ENCODE data around the gene SLC26A1. TPM values are rescaled to one million over a fixed set of nuclear protein-coding genes. Genes with fewer than 3 reads are reported as not detected.

The SLC26A1 gene, protein sequence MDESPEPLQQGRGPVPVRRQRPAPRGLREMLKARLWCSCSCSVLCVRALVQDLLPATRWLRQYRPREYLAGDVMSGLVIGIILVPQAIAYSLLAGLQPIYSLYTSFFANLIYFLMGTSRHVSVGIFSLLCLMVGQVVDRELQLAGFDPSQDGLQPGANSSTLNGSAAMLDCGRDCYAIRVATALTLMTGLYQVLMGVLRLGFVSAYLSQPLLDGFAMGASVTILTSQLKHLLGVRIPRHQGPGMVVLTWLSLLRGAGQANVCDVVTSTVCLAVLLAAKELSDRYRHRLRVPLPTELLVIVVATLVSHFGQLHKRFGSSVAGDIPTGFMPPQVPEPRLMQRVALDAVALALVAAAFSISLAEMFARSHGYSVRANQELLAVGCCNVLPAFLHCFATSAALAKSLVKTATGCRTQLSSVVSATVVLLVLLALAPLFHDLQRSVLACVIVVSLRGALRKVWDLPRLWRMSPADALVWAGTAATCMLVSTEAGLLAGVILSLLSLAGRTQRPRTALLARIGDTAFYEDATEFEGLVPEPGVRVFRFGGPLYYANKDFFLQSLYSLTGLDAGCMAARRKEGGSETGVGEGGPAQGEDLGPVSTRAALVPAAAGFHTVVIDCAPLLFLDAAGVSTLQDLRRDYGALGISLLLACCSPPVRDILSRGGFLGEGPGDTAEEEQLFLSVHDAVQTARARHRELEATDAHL
- under 1 TPM; 0.25 to 0.65 TPM for total RNA-seq

DNA sequence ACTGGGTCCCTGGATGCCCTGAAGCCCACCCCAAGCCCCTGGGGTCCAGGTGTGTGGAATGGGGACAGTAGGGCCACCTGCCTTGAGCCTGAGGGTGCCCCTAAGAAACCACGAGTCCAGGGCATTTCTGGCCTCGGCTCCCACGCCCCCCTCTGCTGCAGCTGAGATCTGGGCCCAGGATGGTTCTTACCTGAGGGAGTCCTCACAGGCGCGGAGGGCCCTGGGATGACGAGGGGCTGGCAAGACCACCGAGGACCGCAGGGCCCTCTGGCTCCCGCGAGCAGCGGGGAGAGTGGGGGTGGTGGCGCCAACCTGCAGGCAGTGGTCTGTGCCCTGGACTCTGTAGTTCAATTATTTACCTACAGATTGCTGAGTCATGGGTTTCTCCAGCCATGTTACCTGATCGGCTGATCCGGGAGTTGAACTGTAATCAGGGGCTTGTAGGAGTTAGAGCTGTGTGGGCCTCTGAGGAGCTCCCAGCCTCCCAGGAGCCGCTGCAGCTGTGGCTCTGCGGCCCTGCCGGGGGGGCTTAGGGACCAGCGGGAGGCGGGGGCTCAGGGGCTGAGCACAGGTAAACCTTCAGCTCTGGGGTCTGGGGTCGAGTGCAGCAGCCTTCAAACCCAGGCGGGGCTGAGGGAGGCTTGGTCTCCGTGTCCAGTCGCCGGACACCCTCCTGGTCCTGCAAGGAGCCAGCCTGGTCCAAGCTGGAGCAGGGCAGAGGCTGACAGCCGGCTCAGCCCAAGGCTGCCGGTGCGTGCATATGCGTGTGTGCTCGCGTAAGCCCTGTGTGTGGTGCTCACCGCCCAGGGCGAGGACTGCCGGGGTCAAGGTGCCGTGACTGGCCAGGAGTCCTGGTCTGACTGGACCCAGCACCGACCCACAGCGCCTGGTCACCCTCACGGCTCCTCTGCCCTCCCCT is at the start of gene SLC26A1:
SLC26A1 (minus strand) TSS at position 294 of the 919 bp plus-strand sequence. CDS start 1,701 bp downstream, outside the sequence.
- no peak within 1 kb of the TSS for H3K4me3 Mint-ChIP-seq
- no peaks in the 10 kb centered on the region for H3K36me3 Mint-ChIP-seq
- ATAC-seq (ENCODE audit: low read depth): no peak
- POLR2A ChIA-PET: no interaction called here
- peaks cover 10% of the 10 kb centered on the region for H3K27me3 Mint-ChIP-seq
- no peak for DNase-seq
- no peaks in the 10 kb centered on the region for H3K4me1 Mint-ChIP-seq
- H3K9me3 Mint-ChIP-seq: no peaks in the 10 kb centered on the region
- H3K27ac Mint-ChIP-seq: no peak within 1 kb of the TSS

DNA sequence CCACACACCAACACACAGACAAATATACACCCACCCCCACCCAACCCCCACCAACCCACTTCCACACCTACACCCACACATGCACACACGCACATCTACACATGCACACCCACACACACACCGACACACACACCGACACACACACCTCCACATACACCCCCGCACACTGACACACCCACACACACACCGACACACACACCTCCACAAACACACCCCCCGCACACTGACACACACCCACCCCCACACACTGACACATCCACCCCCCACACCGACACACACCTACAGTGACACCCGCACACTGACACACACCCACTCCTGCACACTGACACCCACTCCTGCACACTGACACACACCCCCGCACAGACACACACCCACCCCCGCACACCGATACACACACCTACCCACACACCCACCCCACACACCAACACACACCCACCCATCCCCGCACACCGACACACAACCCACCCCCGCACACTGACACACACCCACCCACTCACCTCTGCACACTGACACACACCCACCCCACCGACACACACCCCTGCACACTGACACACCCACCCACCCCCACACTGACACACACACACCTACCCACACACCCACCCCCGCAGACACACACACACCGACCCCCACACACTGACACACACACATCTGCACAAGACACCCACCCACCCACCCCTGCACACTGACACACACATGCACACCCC is 49.3 kb upstream of the SLC26A1 start:
- peaks cover 2% of the 10 kb centered on the region for H3K36me3 Mint-ChIP-seq
- peaks cover 10% of the 10 kb centered on the region for H3K27me3 Mint-ChIP-seq
- POLR2A ChIA-PET: no interaction called here
- H3K27ac Mint-ChIP-seq: no peak overlapping the region
- ATAC-seq (ENCODE audit: low read depth) (no peak), DNase-seq (no peak)
- H3K4me3 Mint-ChIP-seq: no peak overlapping the region
- no peaks in the 10 kb centered on the region for H3K9me3 Mint-ChIP-seq
- peaks cover 2% of the 10 kb centered on the region for H3K4me1 Mint-ChIP-seq

DNA sequence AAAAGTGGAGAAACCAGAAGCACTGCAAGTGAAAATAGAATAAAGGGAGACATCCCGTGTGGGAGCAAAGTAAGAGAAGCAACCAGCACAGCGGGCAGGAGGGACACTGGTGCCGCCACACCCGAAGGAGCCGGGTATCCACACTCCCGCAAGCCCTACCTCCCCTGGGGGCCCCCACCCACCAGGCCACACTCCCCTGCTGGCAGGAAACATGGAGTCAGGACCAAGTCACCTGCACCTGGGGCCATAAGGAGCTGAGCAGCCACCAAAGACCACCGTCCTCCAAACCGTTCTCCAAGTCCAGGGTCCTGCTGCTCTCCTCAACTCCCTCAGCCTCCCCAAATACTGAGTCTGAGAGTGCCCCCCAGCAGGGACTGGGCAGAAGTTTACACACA is 48.7 kb upstream of the SLC26A1 start:
- Mint-ChIP-seq H3K4me3 (no peak overlapping the region), H3K27ac (no peak overlapping the region), H3K36me3 (peaks cover 2% of the 10 kb centered on the region), H3K27me3 (peaks cover 7% of the 10 kb centered on the region), H3K9me3 (no peaks in the 10 kb centered on the region), H3K4me1 (peaks cover 2% of the 10 kb centered on the region)
- POLR2A ChIA-PET: no interaction called here
- DNase-seq (no peak), ATAC-seq (ENCODE audit: low read depth) (no peak)

DNA sequence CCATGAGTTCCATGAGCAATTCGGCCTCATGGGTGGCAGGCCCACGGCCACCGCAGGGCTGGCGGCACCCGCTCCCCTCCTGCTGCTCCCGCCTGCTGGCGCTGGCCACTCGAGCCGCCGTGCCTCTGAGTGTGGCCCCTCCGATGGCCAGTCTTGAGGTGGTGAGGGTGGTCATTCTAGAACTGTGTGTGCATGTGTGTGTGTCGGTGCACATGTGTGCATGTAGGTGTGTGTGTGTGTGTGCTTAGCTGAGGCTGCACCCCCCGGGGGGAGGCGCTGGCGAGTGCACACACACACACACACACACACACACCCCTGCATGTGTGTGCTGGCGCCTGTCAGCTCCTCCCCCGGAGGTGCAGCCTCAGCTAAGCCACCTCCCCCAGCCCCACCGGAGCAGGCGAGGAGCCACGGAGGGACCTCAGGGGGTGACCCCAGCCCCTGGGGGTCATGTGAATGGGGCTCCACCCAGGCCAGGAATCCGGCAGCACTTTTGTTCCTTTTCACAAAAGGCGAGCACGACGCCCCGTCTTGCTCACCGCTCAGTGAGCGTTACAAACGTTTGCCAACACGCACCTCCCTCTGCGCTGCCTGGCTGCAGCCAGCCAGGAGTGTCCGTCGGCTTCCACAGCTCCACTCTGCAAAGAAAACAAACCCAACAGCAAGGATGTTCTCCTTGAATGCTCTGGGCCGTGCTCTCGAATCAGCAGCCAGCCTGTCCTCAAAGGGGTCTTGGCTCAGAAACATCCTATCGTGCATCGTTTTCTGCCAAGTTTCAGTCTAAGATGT is 48.1 kb upstream of the SLC26A1 start:
- no peaks in the 10 kb centered on the region for H3K36me3 Mint-ChIP-seq
- no peaks in the 10 kb centered on the region for H3K9me3 Mint-ChIP-seq
- no peak overlapping the region for H3K4me3 Mint-ChIP-seq
- ATAC-seq (ENCODE audit: low read depth): no peak
- H3K27me3 Mint-ChIP-seq: peaks cover 4% of the 10 kb centered on the region
- H3K27ac Mint-ChIP-seq: no peak overlapping the region
- H3K4me1 Mint-ChIP-seq: no peaks in the 10 kb centered on the region
- no peak for DNase-seq
- POLR2A ChIA-PET: no interaction called here

DNA sequence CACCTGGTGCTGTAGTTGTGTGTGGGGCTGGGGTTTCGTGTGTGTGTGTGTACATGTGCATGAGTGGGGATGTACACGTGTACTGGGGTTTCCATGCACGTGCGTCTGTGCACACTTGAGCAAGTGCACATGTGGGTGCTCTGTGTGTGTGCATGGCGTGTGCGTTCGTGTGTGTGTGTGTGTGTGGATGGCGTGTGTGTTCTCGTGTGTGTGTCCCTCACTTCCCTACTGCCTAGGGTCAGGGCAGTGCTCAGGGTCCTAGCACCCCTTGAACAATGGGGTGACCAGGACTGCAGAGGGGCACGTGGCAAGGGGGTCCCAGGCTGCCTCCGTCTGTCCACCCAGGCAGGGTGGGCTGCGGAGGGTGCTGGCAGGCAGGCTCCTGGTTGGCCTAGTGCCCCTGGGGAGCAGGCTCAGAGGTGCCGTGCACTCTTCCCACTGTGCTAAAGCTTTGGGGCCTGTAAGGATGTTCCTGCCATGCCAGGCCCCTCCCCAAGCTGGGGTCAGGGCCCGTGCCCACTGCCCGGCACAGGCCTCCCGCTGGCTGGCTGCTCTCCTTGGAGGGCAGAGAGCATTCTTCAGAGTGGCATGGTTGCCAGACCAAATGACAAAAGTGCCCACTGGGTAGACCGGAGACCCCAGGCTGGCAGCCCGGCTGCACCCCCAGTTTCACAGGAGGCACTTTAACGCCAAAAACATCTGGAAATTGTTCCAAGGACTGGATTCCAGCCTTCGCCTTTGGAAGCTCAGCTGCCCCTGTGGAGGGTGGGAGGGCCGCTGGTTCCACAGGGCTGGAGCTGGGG is 47.3 kb upstream of the SLC26A1 start:
- Mint-ChIP-seq H3K27me3 (peaks cover 4% of the 10 kb centered on the region), H3K27ac (no peak overlapping the region), H3K4me1 (no peaks in the 10 kb centered on the region), H3K9me3 (no peaks in the 10 kb centered on the region), H3K4me3 (no peak overlapping the region), H3K36me3 (no peaks in the 10 kb centered on the region)
- ATAC-seq (ENCODE audit: low read depth): no peak
- POLR2A ChIA-PET: no interaction called here
- DNase-seq: no peak

DNA sequence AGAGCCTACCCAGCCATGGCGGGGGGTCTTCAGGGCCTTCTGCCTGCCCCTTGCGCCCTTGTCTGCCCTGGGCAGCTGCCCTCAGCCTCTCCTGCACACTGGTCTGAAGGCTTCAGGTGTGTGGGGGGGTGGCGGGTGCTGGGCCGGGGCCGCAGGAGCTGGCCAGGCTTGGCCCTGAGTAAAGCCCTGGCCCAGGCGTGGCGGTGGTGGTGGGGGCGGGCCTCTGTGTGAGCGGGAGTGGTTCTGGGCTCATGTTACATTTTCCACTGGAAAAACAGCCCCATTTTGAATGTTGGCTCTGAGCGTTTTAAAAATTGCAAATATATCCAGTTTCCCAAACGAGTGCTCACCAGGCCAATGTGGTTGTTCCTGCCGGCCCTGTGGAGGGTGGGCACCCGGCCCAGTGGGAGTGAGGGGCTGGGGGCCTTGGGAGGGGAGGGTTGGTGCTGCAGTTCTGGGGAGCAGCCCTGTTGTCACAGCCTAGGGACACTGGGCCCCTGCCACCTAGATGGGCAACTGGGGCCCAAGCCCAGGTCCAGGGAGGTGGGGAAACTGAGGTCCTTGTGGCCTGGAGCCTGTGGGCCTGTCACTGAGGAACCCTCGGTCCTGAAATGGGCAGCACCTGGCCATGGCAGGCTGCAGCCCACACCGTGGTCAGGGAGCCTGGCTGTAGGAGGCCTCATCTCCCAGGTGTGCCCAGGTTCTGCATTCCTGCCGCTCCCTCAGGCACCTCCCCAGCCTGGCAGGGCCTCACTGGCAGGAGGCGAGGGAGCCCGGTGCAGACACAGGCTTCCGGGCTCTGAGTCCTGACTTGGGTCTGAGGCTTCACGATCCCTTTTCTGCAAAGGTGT is 46.5 kb upstream of the SLC26A1 start:
- no peaks in the 10 kb centered on the region for H3K4me1 Mint-ChIP-seq
- POLR2A ChIA-PET: no interaction called here

DNA sequence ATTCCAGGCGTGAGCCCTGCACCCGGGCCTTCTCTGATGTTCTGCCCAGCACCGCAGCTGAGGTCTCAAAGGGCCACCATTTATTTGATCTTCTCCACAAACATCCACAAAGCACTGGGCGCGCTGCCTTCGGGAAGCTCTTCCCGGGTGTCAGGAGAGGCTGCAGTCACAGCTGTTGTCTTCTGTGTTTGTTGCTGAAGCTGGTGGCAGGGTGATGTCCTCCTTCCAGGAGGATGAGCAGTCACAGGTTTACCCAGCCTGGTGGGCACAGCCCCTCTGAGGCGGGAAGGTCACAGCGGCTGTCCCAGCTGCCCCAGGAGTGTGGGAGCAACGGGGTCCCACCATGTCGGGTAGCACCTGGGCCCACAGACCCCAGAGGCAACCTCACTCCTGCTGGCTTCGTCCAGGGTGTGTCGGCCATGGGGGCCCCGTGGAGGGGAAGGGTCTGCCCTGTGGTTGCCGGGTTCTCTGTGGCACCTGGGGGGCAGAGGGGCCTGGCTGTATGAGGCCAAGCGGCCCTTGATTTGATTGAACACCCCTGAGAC is 45.8 kb upstream of the SLC26A1 start:
- ATAC-seq (ENCODE audit: low read depth) (no peak), DNase-seq (no peak)
- Mint-ChIP-seq H3K27ac (no peak overlapping the region), H3K9me3 (no peaks in the 10 kb centered on the region), H3K4me1 (no peaks in the 10 kb centered on the region), H3K27me3 (peaks cover 2% of the 10 kb centered on the region), H3K4me3 (no peak overlapping the region), H3K36me3 (no peaks in the 10 kb centered on the region)
- POLR2A ChIA-PET: no interaction called here

More for the DNA sequence above, 46.5 kb upstream of the SLC26A1 start:
- no peak overlapping the region for H3K4me3 Mint-ChIP-seq
- H3K36me3 Mint-ChIP-seq: no peaks in the 10 kb centered on the region
- H3K27me3 Mint-ChIP-seq: peaks cover 4% of the 10 kb centered on the region
- no peak overlapping the region for H3K27ac Mint-ChIP-seq
- ATAC-seq (ENCODE audit: low read depth) (no peak), DNase-seq (no peak)
- H3K9me3 Mint-ChIP-seq: no peaks in the 10 kb centered on the region

DNA sequence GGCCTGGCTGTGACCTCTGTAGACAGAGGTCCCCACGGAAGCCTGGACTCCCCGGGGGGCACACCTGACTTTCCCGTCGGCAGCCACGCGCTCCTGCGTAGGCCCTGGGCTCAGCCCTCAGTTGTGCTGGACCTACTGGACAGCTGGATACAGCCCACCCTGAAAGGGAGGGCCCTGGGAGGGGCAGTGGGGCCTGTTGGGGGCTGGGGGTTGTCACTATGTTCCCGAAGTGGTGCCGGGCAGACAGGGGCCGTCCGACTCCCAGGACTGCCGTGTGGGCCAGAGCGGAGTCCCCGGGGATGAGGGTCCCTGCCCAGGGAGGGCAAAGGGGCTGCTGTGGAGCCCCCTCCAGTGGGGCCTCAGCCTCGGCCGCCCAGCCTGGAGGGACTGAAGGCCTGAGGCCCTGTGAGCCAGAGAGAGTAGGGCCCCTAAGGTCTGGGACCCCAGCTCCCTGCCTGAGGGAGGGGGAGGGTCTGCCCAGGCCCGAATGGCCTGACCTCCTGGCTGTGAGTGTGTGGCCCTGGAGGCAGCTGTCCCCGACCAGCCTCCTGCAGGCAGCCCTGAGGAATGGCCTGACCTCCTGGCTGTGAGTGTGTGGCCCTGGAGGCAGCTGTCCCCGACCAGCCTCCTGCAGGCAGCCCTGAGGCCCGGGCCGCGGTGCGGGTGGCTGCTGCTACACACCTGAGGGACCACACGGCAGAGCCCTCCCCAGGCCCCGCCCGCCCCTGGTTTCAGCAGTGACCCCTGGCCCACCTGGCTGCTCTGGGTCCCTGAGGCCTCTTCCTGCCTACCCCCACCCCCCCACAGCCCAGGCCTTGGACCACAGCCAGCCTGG is 44.0 kb upstream of the SLC26A1 start:
- POLR2A ChIA-PET: no interaction called here
- Mint-ChIP-seq H3K36me3 (no peaks in the 10 kb centered on the region), H3K27ac (no peak overlapping the region), H3K27me3 (no peaks in the 10 kb centered on the region), H3K9me3 (no peaks in the 10 kb centered on the region), H3K4me1 (no peaks in the 10 kb centered on the region), H3K4me3 (no peak overlapping the region)
- ATAC-seq (ENCODE audit: low read depth) (no peak), DNase-seq (no peak)

DNA sequence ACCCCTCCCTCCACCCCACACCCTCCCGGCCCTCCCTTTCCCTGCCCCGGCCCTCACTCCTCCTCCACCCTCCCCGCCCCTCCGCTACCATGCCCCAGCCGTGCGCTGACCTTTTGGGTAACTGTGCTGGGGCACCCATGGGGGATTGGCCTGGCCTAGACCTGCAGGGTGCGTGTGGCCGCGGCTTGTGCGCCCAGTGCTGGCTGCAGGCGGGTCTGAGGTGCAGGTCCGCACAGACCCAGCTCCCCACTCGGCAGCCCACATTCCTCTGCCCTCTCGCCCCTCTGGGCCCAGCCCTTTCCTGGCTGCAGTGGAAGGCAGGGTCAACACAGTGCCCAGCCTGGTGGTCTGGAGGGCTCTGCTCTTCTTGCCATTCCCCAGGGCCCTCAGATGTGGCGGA is 42.9 kb upstream of the SLC26A1 start:
- no peaks in the 10 kb centered on the region for H3K4me1 Mint-ChIP-seq
- POLR2A ChIA-PET: no interaction called here
- no peak for DNase-seq
- H3K4me3 Mint-ChIP-seq: no peak overlapping the region
- H3K9me3 Mint-ChIP-seq: no peaks in the 10 kb centered on the region
- H3K27me3 Mint-ChIP-seq: no peaks in the 10 kb centered on the region
- H3K27ac Mint-ChIP-seq: no peak overlapping the region
- no peak for ATAC-seq (ENCODE audit: low read depth)
- no peaks in the 10 kb centered on the region for H3K36me3 Mint-ChIP-seq

DNA sequence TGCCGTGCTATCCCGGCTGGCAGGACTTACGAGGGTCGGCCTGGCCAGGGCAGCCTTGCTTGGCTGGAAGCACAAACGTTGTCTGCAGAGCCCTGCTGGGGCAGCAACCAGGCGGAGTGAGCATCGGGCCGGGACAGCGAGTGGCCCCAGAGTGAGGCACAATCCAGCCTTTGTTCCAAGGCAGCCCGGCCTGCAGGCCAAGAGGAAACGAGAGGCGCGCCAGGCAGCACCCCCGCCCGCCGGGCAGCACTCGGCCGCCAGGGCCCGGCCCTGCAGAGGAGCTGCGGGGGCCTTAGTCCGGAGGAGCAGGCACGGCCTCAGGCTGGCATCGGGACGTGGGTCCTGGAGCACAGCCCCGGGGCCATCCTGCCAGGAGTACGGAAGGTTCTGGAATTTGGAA is 42.3 kb upstream of the SLC26A1 start:
- DNase-seq (no peak), ATAC-seq (ENCODE audit: low read depth) (no peak)
- H3K4me3 Mint-ChIP-seq: no peak overlapping the region
- no peaks in the 10 kb centered on the region for H3K36me3 Mint-ChIP-seq
- H3K27me3 Mint-ChIP-seq: no peaks in the 10 kb centered on the region
- POLR2A ChIA-PET: no interaction called here
- H3K9me3 Mint-ChIP-seq: no peaks in the 10 kb centered on the region
- H3K4me1 Mint-ChIP-seq: no peaks in the 10 kb centered on the region
- no peak overlapping the region for H3K27ac Mint-ChIP-seq

Measured in activated naive CD8-positive, alpha-beta T cell treated with anti-CD3 and anti-CD28 coated beads, Interleukin-2, amount 10 ng/mL, durations not matched to agents 7 days and 5 days (primary cell).